ENCODE data around the gene PYGM. TPM values are rescaled to one million over a fixed set of nuclear protein-coding genes. Genes with fewer than 3 reads are reported as not detected.

Gene PYGM
- total and polyA plus RNA-seq, 2 of the 8 experiments (the other 6 are each of a cell fraction or from before 2014, with no cell fraction given), result 9.6 to 10.0 TPM

DNA sequence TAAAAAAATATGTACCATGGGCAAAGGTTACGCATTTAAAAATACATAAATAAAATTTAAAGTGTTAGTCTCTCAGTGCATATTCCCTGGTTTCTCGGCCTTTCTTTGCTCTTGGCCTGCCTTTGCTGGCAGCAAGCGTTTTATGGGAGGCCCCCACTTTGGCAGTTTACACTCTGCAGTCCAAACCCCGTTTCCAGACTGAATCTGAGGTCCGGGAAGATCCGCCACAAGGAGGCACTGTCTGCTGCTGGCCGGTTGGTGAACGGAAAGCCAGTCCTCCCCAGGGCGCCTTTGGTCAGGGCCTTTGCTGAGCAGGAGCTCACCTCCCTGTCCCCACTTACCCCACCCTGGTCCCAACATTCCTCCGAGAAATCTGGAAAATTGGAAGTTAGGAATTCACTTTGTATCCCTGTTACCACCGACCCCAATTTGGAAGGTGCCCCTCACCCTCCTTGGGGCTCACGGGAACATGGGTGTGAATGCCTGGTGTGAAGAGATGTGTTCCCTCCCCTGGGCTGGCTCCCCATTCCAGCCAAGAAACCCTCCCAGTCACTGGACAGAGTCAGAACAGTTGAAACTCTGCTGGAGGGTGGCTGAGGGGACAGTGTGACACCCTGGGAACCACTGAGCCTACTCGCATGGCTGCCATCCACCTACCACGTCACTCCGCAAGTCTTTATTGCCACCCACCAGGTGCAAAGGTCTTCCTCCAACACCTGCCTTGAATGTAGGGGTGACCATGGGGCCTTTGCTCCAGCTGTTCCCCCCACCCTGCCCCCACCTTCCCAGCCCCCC is 27.9 kb upstream of the PYGM start:
- H3K14ac ChIP-seq (ENCODE audit: insufficient read length), result no peak overlapping the region
- H4K5ac ChIP-seq (ENCODE audit: insufficient read length, low read depth, low read length), result no peak overlapping the region
- H3K23ac ChIP-seq (ENCODE audit: insufficient read length), result no peak overlapping the region
- no peak overlapping the region for H3K4me3 ChIP-seq (ENCODE audit: extremely low read depth in 1 of 4, insufficient read depth in 2 of 4, low read depth in 3 of 4, low read length in 4 of 4)
- H3K4ac ChIP-seq (replicated peaks; ENCODE audit: insufficient read length, low read depth, low read length), result no peak overlapping the region
- H4K8ac ChIP-seq (ENCODE audit: extremely low read depth, insufficient read depth, low read length), result peak overlapping the region; percentile 82; the same call in 1 of the 2 replicates
- H2AFZ ChIP-seq (ENCODE audit: low read length), result no peak overlapping the region
- no peak overlapping the region for H3K56ac ChIP-seq (replicated peaks; ENCODE audit: insufficient read length, low read depth, low read length)
- ChIA-PET CTCF (ENCODE audit: partially characterized antibody) (interaction anchor here (0.7 to 5.2 kb wide), 15 partner anchors 9 to 322 kb away, joined by 3 to 31 read pairs (median 3); partner anchors contain the start of genes CDC42BPG, MEN1 and SF1), POLR2A (ENCODE audit: partially characterized antibody) (interaction anchor here (0.9 to 1.8 kb wide), 4 partner anchors 9 to 18 kb away, joined by 3 to 4 read pairs (median 4); partner anchors contain the start of gene SF1)
- no peak overlapping the region for H2AK5ac ChIP-seq (ENCODE audit: low read depth, low read length)
- H4K91ac ChIP-seq (replicated peaks; ENCODE audit: insufficient read length, low read length), result no peak overlapping the region
- no peak overlapping the region for H3K27ac ChIP-seq (ENCODE audit: low read depth, low read length)
- H3K9ac ChIP-seq (replicated peaks in 1 of 4; ENCODE audit: extremely low read depth in 1 of 4, low read depth in 3 of 4, low read length in 3 of 4), result no peak overlapping the region
- no peaks in the 10 kb centered on the region for H3K27me3 ChIP-seq (replicated peaks in 1 of 4; ENCODE audit: control insufficient read depth in 3 of 4, extremely low read depth in 1 of 4, insufficient read depth in 3 of 4, low read length in 3 of 4)
- 0 out of 2 replicates have a peak overlapping the region, but pooled peaks have one; percentile 44 for H2BK12ac ChIP-seq (ENCODE audit: low read depth, low read length)
- H3K4me1 ChIP-seq (replicated peaks in 1 of 4; ENCODE audit: control insufficient read depth in 3 of 4, insufficient read depth in 4 of 4, low read length in 3 of 4), result no peaks in the 10 kb centered on the region
- H3K79me2 ChIP-seq (ENCODE audit: control insufficient read depth in 1 of 2, insufficient read depth in 2 of 2, low read length in 2 of 2), result no peaks in the 10 kb centered on the region
- peak; percentile 48 for FAIRE-seq
- no peaks in the 10 kb centered on the region for H3K79me1 ChIP-seq (ENCODE audit: low read depth, low read length)
- H3K9me3 ChIP-seq (ENCODE audit: insufficient read depth in 2 of 2, low read depth in 1 of 2, low read length in 1 of 2), result no peaks in the 10 kb centered on the region
- H3K18ac ChIP-seq (ENCODE audit: extremely low read depth, low read length), result no peak overlapping the region
- peak overlapping the region; percentile 32; the same call in 1 of the 2 replicates for H2BK5ac ChIP-seq (ENCODE audit: low read depth, low read length)
- H3K36me3 ChIP-seq (ENCODE audit: control insufficient read depth in 2 of 4, insufficient read depth in 4 of 4, low read length in 3 of 4), result no peaks in the 10 kb centered on the region
- no peak overlapping the region for H2BK120ac ChIP-seq (replicated peaks; ENCODE audit: low read depth, low read length)
- WGBS, 2 experiments (ENCODE audit: extremely low coverage in 1 of 2, insufficient coverage in 1 of 2, insufficient read length in 1 of 2, insufficient replicate concordance in 2 of 2, low coverage in 1 of 2, low lambda C conversion rate in 2 of 2, missing lambda C conversion rate in 1 of 2), result 52% methylated on average over 15 of the region's 15 CpGs; no CpG with 5 or more reads in 1 of the 2 experiments
- no peak overlapping the region for H2BK20ac ChIP-seq (ENCODE audit: low read length)
- peaks cover 0 to 3% of the 10 kb centered on the region in 2 experiments for H4K20me1 ChIP-seq (replicated peaks in 1 of 2; ENCODE audit: control insufficient read depth in 1 of 2, insufficient read depth in 2 of 2, low read length in 2 of 2)
- H2BK15ac ChIP-seq (ENCODE audit: low read length), result 0 out of 2 replicates have a peak overlapping the region, but pooled peaks have one; percentile 77
- H3K4me2 ChIP-seq (ENCODE audit: insufficient read depth in 1 of 2, low read depth in 2 of 2, low read length in 2 of 2), result no peak overlapping the region
- DNase-seq (ENCODE audit: low read depth in 1 of 2, low spot score in 2 of 2), result peak in 1 of 2 experiments; percentile 89
- no peaks in the 10 kb centered on the region for H3K23me2 ChIP-seq (ENCODE audit: low read depth, low read length)
- TF ChIP-seq, protein P1, sequence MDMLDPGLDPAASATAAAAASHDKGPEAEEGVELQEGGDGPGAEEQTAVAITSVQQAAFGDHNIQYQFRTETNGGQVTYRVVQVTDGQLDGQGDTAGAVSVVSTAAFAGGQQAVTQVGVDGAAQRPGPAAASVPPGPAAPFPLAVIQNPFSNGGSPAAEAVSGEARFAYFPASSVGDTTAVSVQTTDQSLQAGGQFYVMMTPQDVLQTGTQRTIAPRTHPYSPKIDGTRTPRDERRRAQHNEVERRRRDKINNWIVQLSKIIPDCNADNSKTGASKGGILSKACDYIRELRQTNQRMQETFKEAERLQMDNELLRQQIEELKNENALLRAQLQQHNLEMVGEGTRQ (IDR thresholded peaks at IDR 0.05; ENCODE audit: low read length), result no peak
- 0 out of 2 replicates have a peak, but pooled peaks have one; percentile 23 for TF ChIP-seq YY1 (IDR thresholded peaks at IDR 0.05; ENCODE audit: low read depth, low read length)
- no peak for TF ChIP-seq BACH1 (IDR thresholded peaks at IDR 0.05; ENCODE audit: low read length)
- TF ChIP-seq, protein P2, sequence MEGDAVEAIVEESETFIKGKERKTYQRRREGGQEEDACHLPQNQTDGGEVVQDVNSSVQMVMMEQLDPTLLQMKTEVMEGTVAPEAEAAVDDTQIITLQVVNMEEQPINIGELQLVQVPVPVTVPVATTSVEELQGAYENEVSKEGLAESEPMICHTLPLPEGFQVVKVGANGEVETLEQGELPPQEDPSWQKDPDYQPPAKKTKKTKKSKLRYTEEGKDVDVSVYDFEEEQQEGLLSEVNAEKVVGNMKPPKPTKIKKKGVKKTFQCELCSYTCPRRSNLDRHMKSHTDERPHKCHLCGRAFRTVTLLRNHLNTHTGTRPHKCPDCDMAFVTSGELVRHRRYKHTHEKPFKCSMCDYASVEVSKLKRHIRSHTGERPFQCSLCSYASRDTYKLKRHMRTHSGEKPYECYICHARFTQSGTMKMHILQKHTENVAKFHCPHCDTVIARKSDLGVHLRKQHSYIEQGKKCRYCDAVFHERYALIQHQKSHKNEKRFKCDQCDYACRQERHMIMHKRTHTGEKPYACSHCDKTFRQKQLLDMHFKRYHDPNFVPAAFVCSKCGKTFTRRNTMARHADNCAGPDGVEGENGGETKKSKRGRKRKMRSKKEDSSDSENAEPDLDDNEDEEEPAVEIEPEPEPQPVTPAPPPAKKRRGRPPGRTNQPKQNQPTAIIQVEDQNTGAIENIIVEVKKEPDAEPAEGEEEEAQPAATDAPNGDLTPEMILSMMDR (IDR thresholded peaks at IDR 0.05; ENCODE audit: control extremely low read depth in 1 of 3, insufficient read depth in 1 of 3, low read depth in 1 of 3, low read length in 3 of 3), result peak; percentile 87 to 91 (median 90)
- peak in 1 of 2 experiments; percentile 48; a peak in 1 of 4 replicates for TF ChIP-seq SIN3A (conservative IDR thresholded peaks at IDR 0.05 in 1 of 2, IDR thresholded peaks at IDR 0.05 in 1 of 2; ENCODE audit: low read depth in 1 of 2, low read length in 2 of 2)
- no peak for TF ChIP-seq TBP (IDR thresholded peaks at IDR 0.05; ENCODE audit: low read depth, low read length)
- peak; percentile 60; the same call in 1 of the 2 replicates for TF ChIP-seq GABPA (IDR thresholded peaks at IDR 0.05; ENCODE audit: borderline replicate concordance, insufficient read depth, low read length)
